ENCODE data around the gene PCDH8. TPM values are rescaled to one million over a fixed set of nuclear protein-coding genes. Genes with fewer than 3 reads are reported as not detected.

PCDH8 gene
- total RNA-seq, 4 donors from 2014 or later = not detected

DNA sequence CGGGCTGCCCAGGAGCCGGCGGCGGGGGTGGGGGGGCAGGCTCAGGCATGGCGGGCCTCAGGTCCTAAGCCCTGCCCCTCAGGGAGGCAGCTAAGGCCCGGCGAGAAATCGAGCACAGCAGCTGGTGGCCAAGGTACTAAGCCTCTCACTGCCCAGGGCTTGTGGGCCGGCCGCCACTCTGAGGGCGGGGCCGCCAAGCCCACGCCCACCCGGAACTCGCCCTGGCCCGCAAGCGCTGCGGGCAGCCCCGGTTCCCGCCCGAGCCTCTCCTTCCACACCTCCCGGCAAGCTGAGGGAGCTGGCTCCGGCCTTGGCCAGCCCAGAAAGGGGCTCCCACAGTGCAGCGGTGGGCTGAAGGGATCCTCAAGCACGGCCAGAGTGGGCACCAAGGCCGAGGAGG, 33.1 kb downstream of the PCDH8 start:
- H3K27me3 ChIP-seq = peaks cover 0 to 12% (median 0%) of the 10 kb centered on the region in 4 donors
- no peaks in the 10 kb centered on the region for H3K4me1 ChIP-seq
- intact Hi-C loops (cut with DNase I) = no loop called here
- no peaks in the 10 kb centered on the region for H3K36me3 ChIP-seq
- TF ChIP-seq, protein P1, sequence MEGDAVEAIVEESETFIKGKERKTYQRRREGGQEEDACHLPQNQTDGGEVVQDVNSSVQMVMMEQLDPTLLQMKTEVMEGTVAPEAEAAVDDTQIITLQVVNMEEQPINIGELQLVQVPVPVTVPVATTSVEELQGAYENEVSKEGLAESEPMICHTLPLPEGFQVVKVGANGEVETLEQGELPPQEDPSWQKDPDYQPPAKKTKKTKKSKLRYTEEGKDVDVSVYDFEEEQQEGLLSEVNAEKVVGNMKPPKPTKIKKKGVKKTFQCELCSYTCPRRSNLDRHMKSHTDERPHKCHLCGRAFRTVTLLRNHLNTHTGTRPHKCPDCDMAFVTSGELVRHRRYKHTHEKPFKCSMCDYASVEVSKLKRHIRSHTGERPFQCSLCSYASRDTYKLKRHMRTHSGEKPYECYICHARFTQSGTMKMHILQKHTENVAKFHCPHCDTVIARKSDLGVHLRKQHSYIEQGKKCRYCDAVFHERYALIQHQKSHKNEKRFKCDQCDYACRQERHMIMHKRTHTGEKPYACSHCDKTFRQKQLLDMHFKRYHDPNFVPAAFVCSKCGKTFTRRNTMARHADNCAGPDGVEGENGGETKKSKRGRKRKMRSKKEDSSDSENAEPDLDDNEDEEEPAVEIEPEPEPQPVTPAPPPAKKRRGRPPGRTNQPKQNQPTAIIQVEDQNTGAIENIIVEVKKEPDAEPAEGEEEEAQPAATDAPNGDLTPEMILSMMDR (IDR thresholded peaks at IDR 0.05) = no peak
- TF ChIP-seq POLR2A (IDR thresholded peaks at IDR 0.05) = no peak
- H3K4me3 ChIP-seq = no peak overlapping the region
- DNase-seq = no peak
- peaks cover 0 to 6% (median 0%) of the 10 kb centered on the region in 3 donors for H3K9me3 ChIP-seq
- H3K27ac ChIP-seq = no peak overlapping the region
- WGBS, 2 donors = 70 to 100% methylated on average over 1 to 2 of the region's 26 CpGs

DNA sequence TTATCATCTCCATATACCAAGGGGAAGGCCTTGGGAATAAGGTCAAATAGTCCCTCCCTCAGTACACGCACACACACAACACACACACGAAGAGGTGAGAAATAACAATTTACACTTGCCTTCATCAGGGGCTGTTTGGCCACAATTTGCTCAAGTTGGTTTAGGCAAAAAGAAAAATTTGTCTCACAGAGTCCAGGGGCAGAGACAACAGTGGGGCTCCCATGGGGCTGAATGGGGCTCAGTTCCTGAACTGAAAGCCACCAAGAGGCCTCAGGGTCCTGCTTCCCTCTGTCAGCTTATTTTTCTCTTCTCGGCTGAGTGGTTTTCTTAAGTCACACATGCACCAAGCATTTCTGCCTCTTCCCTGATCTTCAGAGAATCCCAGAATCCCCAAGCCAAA, 35.5 kb downstream of the PCDH8 start:
- Histone ChIP-seq H3K9me3 (peaks cover 0 to 6% (median 0%) of the 10 kb centered on the region in 3 donors), H3K27me3 (peaks cover 0 to 12% (median 0%) of the 10 kb centered on the region in 4 donors), H3K27ac (no peak overlapping the region), H3K36me3 (no peaks in the 10 kb centered on the region), H3K4me3 (no peak overlapping the region), H3K4me1 (no peaks in the 10 kb centered on the region)
- TF ChIP-seq, protein P1 (IDR thresholded peaks at IDR 0.05) = no peak
- no peak for TF ChIP-seq POLR2A (IDR thresholded peaks at IDR 0.05)
- 61 to 68% methylated on average over 3 of the region's 3 CpGs for WGBS, 2 donors
- intact Hi-C loops (cut with DNase I) = no loop called here
- DNase-seq = no peak

DNA sequence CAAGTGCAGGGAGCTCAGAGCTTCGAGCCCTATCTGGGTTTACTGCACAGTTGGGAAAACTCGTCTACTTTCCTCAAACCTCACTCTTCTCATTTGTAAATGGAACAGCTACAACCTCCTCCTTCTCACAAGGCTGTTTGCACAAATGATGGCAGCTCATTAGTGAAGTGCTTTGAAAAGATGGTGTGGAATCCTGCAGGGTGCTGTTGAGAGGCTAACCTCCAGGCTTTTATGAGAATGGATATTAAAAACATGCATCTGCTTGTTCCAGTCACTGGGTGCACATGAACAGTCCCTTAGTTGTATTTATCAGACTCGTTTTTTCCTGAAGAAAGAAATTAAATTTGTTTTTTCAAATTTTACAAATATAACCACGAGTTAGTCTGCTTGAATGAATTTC, 36.6 kb downstream of the PCDH8 start:
- Histone ChIP-seq H3K9me3 (peaks cover 0 to 6% (median 0%) of the 10 kb centered on the region in 3 donors), H3K4me1 (no peaks in the 10 kb centered on the region), H3K27me3 (peaks cover 0 to 12% (median 0%) of the 10 kb centered on the region in 4 donors), H3K36me3 (no peaks in the 10 kb centered on the region), H3K27ac (no peak overlapping the region), H3K4me3 (no peak overlapping the region)
- no peak for TF ChIP-seq POLR2A (IDR thresholded peaks at IDR 0.05)
- TF ChIP-seq, protein P1 (IDR thresholded peaks at IDR 0.05) = no peak
- 52 to 58% methylated on average over 4 of the region's 4 CpGs for WGBS, 2 donors
- no peak for DNase-seq
- intact Hi-C loops (cut with DNase I) = no loop called here

DNA sequence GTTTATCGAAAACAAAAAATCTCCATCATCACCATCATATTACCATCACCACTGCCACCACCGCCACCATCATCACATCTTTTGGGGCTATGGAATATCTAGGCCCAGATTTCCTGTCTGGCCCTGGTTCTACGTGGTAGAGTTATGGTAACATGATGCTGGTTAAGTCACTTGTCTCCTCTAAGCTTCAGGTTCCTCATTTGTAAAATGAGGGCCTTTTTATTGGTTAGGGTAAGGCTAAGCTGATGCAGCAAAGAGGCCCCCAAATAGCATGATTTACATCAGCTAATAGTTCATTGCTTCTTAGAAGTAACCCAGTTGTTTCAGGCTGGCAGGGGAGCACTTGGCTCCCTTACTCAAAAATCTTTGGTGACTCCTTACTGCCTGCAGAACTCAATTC, 37.9 kb downstream of the PCDH8 start:
- Histone ChIP-seq H3K36me3 (no peaks in the 10 kb centered on the region), H3K27ac (no peak overlapping the region), H3K27me3 (peaks cover 0 to 20% (median 0%) of the 10 kb centered on the region in 4 donors), H3K4me3 (no peak overlapping the region), H3K4me1 (no peaks in the 10 kb centered on the region), H3K9me3 (peaks cover 0 to 6% (median 0%) of the 10 kb centered on the region in 3 donors)
- DNase-seq = no peak
- intact Hi-C loops (cut with DNase I) = no loop called here
- 72 to 77% methylated on average over 3 of the region's 3 CpGs for WGBS, 2 donors
- TF ChIP-seq, protein P1 (IDR thresholded peaks at IDR 0.05) = no peak
- TF ChIP-seq POLR2A (IDR thresholded peaks at IDR 0.05) = no peak

DNA sequence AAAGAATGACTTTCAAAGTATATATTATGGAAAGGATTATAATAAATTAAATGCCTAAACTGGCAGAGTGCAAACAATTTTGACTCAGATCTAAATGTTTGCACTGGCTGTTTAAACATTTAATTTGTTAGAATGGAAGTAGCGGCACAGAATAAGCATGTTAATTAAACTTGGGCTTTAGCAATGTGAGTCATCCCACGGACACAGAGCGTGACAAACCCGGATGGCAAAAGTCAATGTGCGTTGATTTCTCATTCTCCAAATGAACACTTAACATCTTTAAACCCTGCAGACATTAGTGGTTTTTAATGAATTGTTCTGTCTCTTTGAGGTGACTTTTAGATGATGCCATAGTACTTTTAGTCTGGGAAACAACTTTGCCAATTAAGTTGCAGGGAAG, 38.4 kb downstream of the PCDH8 start:
- peaks cover 0 to 2% (median 0%) of the 10 kb centered on the region in 3 donors for H3K9me3 ChIP-seq
- intact Hi-C loops (cut with DNase I) = no loop called here
- 24 to 44% methylated on average over 5 of the region's 5 CpGs for WGBS, 2 donors
- no peak overlapping the region for H3K27ac ChIP-seq
- no peak overlapping the region for H3K4me3 ChIP-seq
- peaks cover 0 to 20% (median 0%) of the 10 kb centered on the region in 4 donors for H3K27me3 ChIP-seq
- TF ChIP-seq POLR2A (IDR thresholded peaks at IDR 0.05) = no peak
- TF ChIP-seq, protein P1 (IDR thresholded peaks at IDR 0.05) = no peak
- no peaks in the 10 kb centered on the region for H3K36me3 ChIP-seq
- H3K4me1 ChIP-seq = no peaks in the 10 kb centered on the region
- DNase-seq = no peak

Data from esophagus squamous epithelium (tissue), 5 donors.